ENCODE results near the gene DCDC2.
"Not testable (repeated sequence)": the region's sequence is repeated elsewhere in the genome, so short reads cannot be mapped to it uniquely, and the experiment has no call there.

Gene DCDC2

GRCh38 chr6:24313251-24314141 is 44.4 kb downstream of the DCDC2 start:
- H2AFZ ChIP-seq (ENCODE audit: insufficient read depth, low read length, poor library complexity): no peak overlapping the region
- H3K9ac ChIP-seq (ENCODE audit: low read length): no peak overlapping the region
- no peaks in the 10 kb centered on the region for H3K27me3 ChIP-seq (ENCODE audit: insufficient read depth, low read length)
- H2BK120ac ChIP-seq (ENCODE audit: insufficient read depth, low read length, poor library complexity): peak overlapping the region; percentile 88
- H3K9me3 ChIP-seq (ENCODE audit: insufficient read depth, low read depth, low read length): peaks cover 2% of the 10 kb centered on the region
- peak overlapping the region; percentile 64 for H3K23ac ChIP-seq (ENCODE audit: low read length)
- H3K79me1 ChIP-seq (ENCODE audit: low read length): peaks cover 3% of the 10 kb centered on the region
- H2BK5ac ChIP-seq (ENCODE audit: low read depth, low read length, poor library complexity): peak overlapping the region; percentile 19
- H4K8ac ChIP-seq (ENCODE audit: low read depth, low read length): peak overlapping the region; percentile 53
- H3K36me3 ChIP-seq (ENCODE audit: control insufficient read depth in 1 of 2, insufficient read depth in 2 of 2, low read length in 2 of 2): no peaks in the 10 kb centered on the region
- no peak overlapping the region for H3K4me3 ChIP-seq (ENCODE audit: low read depth, low read length)
- peak overlapping the region; percentile 6 for H3K4ac ChIP-seq (ENCODE audit: low read depth, low read length)
- H3K4me1 ChIP-seq (ENCODE audit: control insufficient read depth in 1 of 2, insufficient read depth in 2 of 2, low read length in 2 of 2): peaks cover 3 to 5% of the 10 kb centered on the region in 2 experiments
- no CpG with 5 or more reads among the region's 6 CpGs for WGBS (ENCODE audit: extremely low coverage, insufficient coverage, insufficient read length)
- peak overlapping the region; percentile 73 for H2BK12ac ChIP-seq (ENCODE audit: low read length)
- no peak overlapping the region for H3K27ac ChIP-seq (ENCODE audit: low read depth, low read length)
- peak overlapping the region; percentile 92 for H2AK5ac ChIP-seq (ENCODE audit: low read length)
- H4K91ac ChIP-seq (ENCODE audit: low read depth, low read length): peak overlapping the region; percentile 75
- no peak overlapping the region for H4K12ac ChIP-seq (ENCODE audit: low read depth, low read length)
- H3K14ac ChIP-seq (ENCODE audit: low read length): peak overlapping the region; percentile 74
- DNase-seq: peak; percentile 84 to 95
- H3K4me2 ChIP-seq (ENCODE audit: low read length): peak overlapping the region; percentile 29
- H3K79me2 ChIP-seq (ENCODE audit: control insufficient read depth, insufficient read depth, low read length, poor library complexity): no peaks in the 10 kb centered on the region
- H3K18ac ChIP-seq (ENCODE audit: low read length): no peak overlapping the region

- no CpG with 5 or more reads among the region's 4 CpGs for WGBS (ENCODE audit: extremely low coverage, insufficient coverage, insufficient read length)
- not testable (repeated sequence) for H3K27me3 ChIP-seq (ENCODE audit: insufficient read depth, low read length); H2BK5ac ChIP-seq (ENCODE audit: low read depth, low read length, poor library complexity); H3K36me3 ChIP-seq (ENCODE audit: control insufficient read depth in 1 of 2, insufficient read depth in 2 of 2, low read length in 2 of 2); DNase-seq; H2BK12ac ChIP-seq (ENCODE audit: low read length); H3K79me1 ChIP-seq (ENCODE audit: low read length); H3K9ac ChIP-seq (ENCODE audit: low read length); H2BK120ac ChIP-seq (ENCODE audit: insufficient read depth, low read length, poor library complexity); H4K12ac ChIP-seq (ENCODE audit: low read depth, low read length); H3K27ac ChIP-seq (ENCODE audit: low read depth, low read length); H2AK5ac ChIP-seq (ENCODE audit: low read length); H3K14ac ChIP-seq (ENCODE audit: low read length); H4K91ac ChIP-seq (ENCODE audit: low read depth, low read length); H3K4me1 ChIP-seq (ENCODE audit: control insufficient read depth in 1 of 2, insufficient read depth in 2 of 2, low read length in 2 of 2); H3K4ac ChIP-seq (ENCODE audit: low read depth, low read length); H3K4me2 ChIP-seq (ENCODE audit: low read length); H4K8ac ChIP-seq (ENCODE audit: low read depth, low read length); H2AFZ ChIP-seq (ENCODE audit: insufficient read depth, low read length, poor library complexity); H3K9me3 ChIP-seq (ENCODE audit: insufficient read depth, low read depth, low read length); H3K23ac ChIP-seq (ENCODE audit: low read length); H3K4me3 ChIP-seq (ENCODE audit: low read depth, low read length); H3K18ac ChIP-seq (ENCODE audit: low read length); H3K79me2 ChIP-seq (ENCODE audit: control insufficient read depth, insufficient read depth, low read length, poor library complexity)
These were observed 46.1 kb downstream of the DCDC2 start for GRCh38 chr6:24311775-24312174.

- no peaks in the 10 kb centered on the region for H3K27me3 ChIP-seq (ENCODE audit: insufficient read depth, low read length)
- no peak for DNase-seq
- no peaks in the 10 kb centered on the region for H3K79me1 ChIP-seq (ENCODE audit: low read length)
- no peak overlapping the region for H3K27ac ChIP-seq (ENCODE audit: low read depth, low read length)
- no peak overlapping the region for H2AK5ac ChIP-seq (ENCODE audit: low read length)
- H3K18ac ChIP-seq (ENCODE audit: low read length): no peak overlapping the region
- no CpG with 5 or more reads among the region's 1 CpG for WGBS (ENCODE audit: extremely low coverage, insufficient coverage, insufficient read length)
- H3K23ac ChIP-seq (ENCODE audit: low read length): no peak overlapping the region
- no peak overlapping the region for H2AFZ ChIP-seq (ENCODE audit: insufficient read depth, low read length, poor library complexity)
- H3K9me3 ChIP-seq (ENCODE audit: insufficient read depth, low read depth, low read length): peaks cover 2% of the 10 kb centered on the region
- no peaks in the 10 kb centered on the region for H3K36me3 ChIP-seq (ENCODE audit: control insufficient read depth in 1 of 2, insufficient read depth in 2 of 2, low read length in 2 of 2)
- no peak overlapping the region for H2BK120ac ChIP-seq (ENCODE audit: insufficient read depth, low read length, poor library complexity)
- H3K79me2 ChIP-seq (ENCODE audit: control insufficient read depth, insufficient read depth, low read length, poor library complexity): no peaks in the 10 kb centered on the region
- H3K4me2 ChIP-seq (ENCODE audit: low read length): no peak overlapping the region
- H2BK12ac ChIP-seq (ENCODE audit: low read length): no peak overlapping the region
- H4K91ac ChIP-seq (ENCODE audit: low read depth, low read length): no peak overlapping the region
- no peaks in the 10 kb centered on the region for H3K4me1 ChIP-seq (ENCODE audit: control insufficient read depth in 1 of 2, insufficient read depth in 2 of 2, low read length in 2 of 2)
- H2BK5ac ChIP-seq (ENCODE audit: low read depth, low read length, poor library complexity): no peak overlapping the region
- no peak overlapping the region for H3K4me3 ChIP-seq (ENCODE audit: low read depth, low read length)
- H3K9ac ChIP-seq (ENCODE audit: low read length): no peak overlapping the region
- H4K12ac ChIP-seq (ENCODE audit: low read depth, low read length): no peak overlapping the region
- no peak overlapping the region for H4K8ac ChIP-seq (ENCODE audit: low read depth, low read length)
- H3K14ac ChIP-seq (ENCODE audit: low read length): no peak overlapping the region
- H3K4ac ChIP-seq (ENCODE audit: low read depth, low read length): no peak overlapping the region
These were observed 50.0 kb downstream of the DCDC2 start for GRCh38 chr6:24307881-24308280.

- Histone ChIP-seq H4K91ac (ENCODE audit: low read depth, low read length) (no peak overlapping the region), H2BK120ac (ENCODE audit: insufficient read depth, low read length, poor library complexity) (no peak overlapping the region), H2BK5ac (ENCODE audit: low read depth, low read length, poor library complexity) (no peak overlapping the region), H3K4me3 (ENCODE audit: low read depth, low read length) (no peak overlapping the region), H3K4me1 (ENCODE audit: control insufficient read depth in 1 of 2, insufficient read depth in 2 of 2, low read length in 2 of 2) (no peaks in the 10 kb centered on the region), H4K12ac (ENCODE audit: low read depth, low read length) (no peak overlapping the region), H3K9ac (ENCODE audit: low read length) (no peak overlapping the region), H3K27me3 (ENCODE audit: insufficient read depth, low read length) (no peaks in the 10 kb centered on the region), H3K27ac (ENCODE audit: low read depth, low read length) (no peak overlapping the region), H3K36me3 (ENCODE audit: control insufficient read depth in 1 of 2, insufficient read depth in 2 of 2, low read length in 2 of 2) (no peaks in the 10 kb centered on the region), H2BK12ac (ENCODE audit: low read length) (no peak overlapping the region), H3K4ac (ENCODE audit: low read depth, low read length) (no peak overlapping the region), H3K79me2 (ENCODE audit: control insufficient read depth, insufficient read depth, low read length, poor library complexity) (no peaks in the 10 kb centered on the region), H2AFZ (ENCODE audit: insufficient read depth, low read length, poor library complexity) (no peak overlapping the region), H4K8ac (ENCODE audit: low read depth, low read length) (no peak overlapping the region), H2AK5ac (ENCODE audit: low read length) (no peak overlapping the region), H3K23ac (ENCODE audit: low read length) (no peak overlapping the region), H3K79me1 (ENCODE audit: low read length) (no peaks in the 10 kb centered on the region), H3K18ac (ENCODE audit: low read length) (no peak overlapping the region), H3K9me3 (ENCODE audit: insufficient read depth, low read depth, low read length) (peaks cover under 1% of the 10 kb centered on the region), H3K4me2 (ENCODE audit: low read length) (no peak overlapping the region), H3K14ac (ENCODE audit: low read length) (no peak overlapping the region)
- no CpG with 5 or more reads among the region's 1 CpG for WGBS (ENCODE audit: extremely low coverage, insufficient coverage, insufficient read length)
- no peak for DNase-seq
These were observed 50.9 kb downstream of the DCDC2 start for GRCh38 chr6:24306936-24307335.
